H9 (cell line): ENCODE measurements around the gene PGRMC1. TPM values are rescaled to one million over a fixed set of nuclear protein-coding genes. Genes with fewer than 3 reads are reported as not detected.

ENCODE experiments used
- DNase-seq: peaks from one replicate; pipeline ENCODE4 v3.0.0-alpha.2; 2017
- H2AFZ ChIP-seq: one replicate; pipeline ENCODE4 v1.6.1; 2013; ENCODE audit warnings: mild to moderate bottlenecking, low read length, control low read depth, moderate library complexity
- H2AK5ac ChIP-seq: 2 replicates; pipeline ENCODE4 v1.6.1; 2013; ENCODE audit warnings: low read length, control low read depth, mixed read lengths; ENCODE audit not compliant: insufficient read length
- H2BK120ac ChIP-seq: one replicate; pipeline ENCODE4 v1.6.1; 2013; ENCODE audit warnings: low read depth, mild to moderate bottlenecking, low read length, control low read depth, inconsistent platforms; ENCODE audit not compliant: poor library complexity, severe bottlenecking
- H2BK12ac ChIP-seq: 2 replicates; pipeline ENCODE4 v1.6.1; 2013; ENCODE audit warnings: low read length, control low read depth, mixed read lengths, low read depth; ENCODE audit not compliant: insufficient read length
- H2BK15ac ChIP-seq: 2 replicates; pipeline ENCODE4 v1.6.1; 2013; ENCODE audit warnings: low read depth, low read length, control low read depth
- H2BK20ac ChIP-seq: one replicate; pipeline ENCODE4 v1.6.1; 2013; ENCODE audit warnings: low read depth, mild to moderate bottlenecking, low read length, control low read depth, inconsistent platforms; ENCODE audit not compliant: poor library complexity, severe bottlenecking
- H2BK5ac ChIP-seq: 2 replicates; pipeline ENCODE4 v1.6.1; 2013; ENCODE audit warnings: low read length, control low read depth, mixed read lengths; ENCODE audit not compliant: insufficient read length
- H3K14ac ChIP-seq: 2 replicates; pipeline ENCODE4 v1.6.1; 2013; ENCODE audit warnings: low read length, control low read depth; ENCODE audit not compliant: insufficient read depth
- H3K18ac ChIP-seq: 2 replicates; pipeline ENCODE4 v1.6.1; 2013; ENCODE audit warnings: low read depth, mild to moderate bottlenecking, mixed read lengths, low read length, control low read depth; ENCODE audit not compliant: insufficient read length
- H3K23ac ChIP-seq: 2 replicates; pipeline ENCODE4 v1.6.1; 2013; ENCODE audit warnings: low read length, control low read depth, mixed read lengths, low read depth; ENCODE audit not compliant: insufficient read length
- H3K23me2 ChIP-seq: 2 replicates; pipeline ENCODE4 v1.6.1; 2013; ENCODE audit warnings: low read depth, mild to moderate bottlenecking, mixed read lengths, low read length, control low read depth; ENCODE audit not compliant: insufficient read length, poor library complexity, severe bottlenecking
- H3K27ac ChIP-seq: 2 replicates; pipeline ENCODE4 v1.5.1; 2013; ENCODE audit warnings: low read length, control low read depth, mixed read lengths, low read depth; ENCODE audit not compliant: insufficient read length
- H3K27me3 ChIP-seq: 2 replicates; pipeline ENCODE4 v1.6.1; 2013; ENCODE audit warnings: low read length, control low read depth, inconsistent platforms; ENCODE audit not compliant: insufficient read depth
- H3K4ac ChIP-seq: 2 replicates; pipeline ENCODE4 v1.6.1; 2013; ENCODE audit warnings: low read depth, mild to moderate bottlenecking, control low read depth, inconsistent platforms, low read length, moderate library complexity
- H3K4me1 ChIP-seq: 2 replicates; pipeline ENCODE4 v1.6.1; 2013; ENCODE audit warnings: low read length, control low read depth, inconsistent platforms; ENCODE audit not compliant: insufficient read depth
- H3K4me2 ChIP-seq: 2 replicates; pipeline ENCODE4 v1.6.1; 2013; ENCODE audit warnings: low read length, control low read depth, mixed read lengths; ENCODE audit not compliant: insufficient read length, insufficient read depth
- H3K56ac ChIP-seq: 2 replicates; pipeline ENCODE4 v1.6.1; 2013; ENCODE audit warnings: low read depth, mild to moderate bottlenecking, mixed read lengths, low read length, control low read depth; ENCODE audit not compliant: insufficient read length
- H3K79me1 ChIP-seq: 2 replicates; pipeline ENCODE4 v1.6.1; 2013; ENCODE audit warnings: low read depth, mild to moderate bottlenecking, moderate library complexity, low read length, control low read depth, inconsistent platforms; ENCODE audit not compliant: insufficient read depth, poor library complexity, severe bottlenecking
- H3K79me2 ChIP-seq: 2 replicates; pipeline ENCODE4 v1.6.1; 2013; ENCODE audit warnings: low read length, control low read depth, inconsistent platforms; ENCODE audit not compliant: insufficient read depth
- H3K9ac ChIP-seq: 2 replicates; pipeline ENCODE4 v1.6.1; 2013; ENCODE audit warnings: low read length, control low read depth, mixed read lengths; ENCODE audit not compliant: insufficient read length; ENCODE audit errors: extremely low read depth
- H3K9me3 ChIP-seq: one replicate; pipeline ENCODE4 v1.6.1; 2013; ENCODE audit warnings: low read depth, low read length, inconsistent platforms; ENCODE audit not compliant: control insufficient read depth
- H3T11ph ChIP-seq: one replicate; pipeline ENCODE4 v1.6.1; 2013; ENCODE audit warnings: mild to moderate bottlenecking, low read length, control low read depth, inconsistent platforms
- H4K20me1 ChIP-seq: one replicate; pipeline ENCODE4 v1.6.1; 2013; ENCODE audit not compliant: control insufficient read depth, insufficient read length, insufficient read depth
- H4K5ac ChIP-seq: 2 replicates; pipeline ENCODE4 v1.6.1; 2013; ENCODE audit warnings: low read depth, mild to moderate bottlenecking, mixed read lengths, low read length, control low read depth; ENCODE audit not compliant: insufficient read length
- H4K8ac ChIP-seq: replicated peaks from 2 replicates; pipeline ENCODE4 v1.6.1; 2013; ENCODE audit warnings: low read length, control low read depth, mixed read lengths, low read depth; ENCODE audit not compliant: insufficient read length
- H4K91ac ChIP-seq: 2 replicates; pipeline ENCODE4 v1.6.1; 2013; ENCODE audit warnings: low read depth, mild to moderate bottlenecking, moderate library complexity, mixed read lengths, low read length, control low read depth; ENCODE audit not compliant: insufficient read length
- H3K27ac Mint-ChIP-seq, 3 experiments: 2 replicates in 2 of 3; 3 replicates in 1 of 3; pipeline ENCODE4 v1.8.0; 2020 to 2021; ENCODE audit warnings: mixed read lengths in 3 of 3, mild to moderate bottlenecking in 1 of 3, moderate library complexity in 1 of 3
- H3K27me3 Mint-ChIP-seq: 2 replicates; pipeline ENCODE4 v1.8.0; 2021; ENCODE audit warnings: low read depth, mild to moderate bottlenecking, moderate library complexity, mixed read lengths
- H3K36me3 Mint-ChIP-seq, 3 experiments: 2 replicates in 2 of 3; 3 replicates in 1 of 3; pipeline ENCODE4 v1.8.0; 2020 to 2021; ENCODE audit warnings: low read depth in 3 of 3, mixed read lengths in 3 of 3; ENCODE audit not compliant: insufficient read depth in 1 of 3
- H3K4me1 Mint-ChIP-seq, 2 experiments: 2 replicates each; pipeline ENCODE4 v1.8.0; 2020; ENCODE audit warnings: mixed read lengths in 2 of 2
- H3K4me3 Mint-ChIP-seq, 2 experiments: 2 replicates in 1 of 2; 3 replicates in 1 of 2; pipeline ENCODE4 v1.8.0; 2020 to 2021; ENCODE audit warnings: mild to moderate bottlenecking in 2 of 2, mixed read lengths in 2 of 2, moderate library complexity in 1 of 2
- H3K9me3 Mint-ChIP-seq, 2 experiments: 2 replicates in 1 of 2; 3 replicates in 1 of 2; pipeline ENCODE4 v1.8.0; 2020; ENCODE audit warnings: mild to moderate bottlenecking in 2 of 2, mixed read lengths in 2 of 2, moderate library complexity in 1 of 2
- CTCF ChIP-seq: fragments of 200-600 bp; sonication (generic); conservative IDR thresholded peaks from 3 replicates; pipeline ENCODE4 v1.8.0; 2021; ENCODE audit warnings: antibody characterized with exemption, mild to moderate bottlenecking
- WGBS: extraction: QIAGEN DNeasy Blood & Tissue Kit; methylation state at CpG from one replicate; pipeline ENCODE4 v1.1.7; 2013; ENCODE audit warnings: missing lambda C conversion rate, low lambda C conversion rate, mixed read lengths; ENCODE audit not compliant: insufficient read length; ENCODE audit errors: extremely low coverage; 5-methylcytosine and 5-hydroxymethylcytosine counted together
- total RNA-seq: library from RNA; stranded (reverse); gene quantifications from 2 replicates; pipeline ENCODE4 v1.2.1, GENCODE V29; 2021

Gene PGRMC1
- total RNA-seq, 1 experiment from 2014 or later, result 133 TPM

GRCh38 chrX:119190091-119190681 is 45.9 kb upstream of the PGRMC1 start:
- Histone ChIP-seq H3K23ac (no peak overlapping the region), H4K8ac (no peak overlapping the region), H3T11ph (no peak overlapping the region), H4K5ac (no peak overlapping the region), H2BK5ac (no peak overlapping the region), H2BK120ac (no peak overlapping the region), H2AK5ac (no peak overlapping the region), H4K91ac (no peak overlapping the region), H2BK15ac (no peak overlapping the region), H2BK20ac (no peak overlapping the region), H3K9ac (no peak overlapping the region), H2AFZ (no peak overlapping the region), H3K27me3 (no peaks in the 10 kb centered on the region), H3K4me2 (no peak overlapping the region), H3K9me3 (peaks cover 42% of the 10 kb centered on the region), H2BK12ac (no peak overlapping the region), H3K56ac (no peak overlapping the region), H3K23me2 (no peaks in the 10 kb centered on the region), H3K18ac (no peak overlapping the region), H3K27ac (no peak overlapping the region), H3K14ac (no peak overlapping the region), H3K79me2 (no peaks in the 10 kb centered on the region), H4K20me1 (no peaks in the 10 kb centered on the region), H3K79me1 (no peaks in the 10 kb centered on the region), H3K4me1 (no peaks in the 10 kb centered on the region), H3K4ac (no peak overlapping the region)
- no CpG with 5 or more reads among the region's 4 CpGs for WGBS
- Mint-ChIP-seq H3K9me3 (peaks cover 64 to 70% of the 10 kb centered on the region in 2 experiments), H3K36me3 (peaks cover 0 to 3% (median 2%) of the 10 kb centered on the region in 3 experiments; a peak in 3 of 7 replicates), H3K27me3 (peaks cover 3% of the 10 kb centered on the region; the same call in 1 of the 2 replicates), H3K4me3 (no peak overlapping the region), H3K4me1 (no peaks in the 10 kb centered on the region), H3K27ac (no peak overlapping the region)
- no peak for DNase-seq
- TF ChIP-seq CTCF, result no peak
